Peyer's patch (tissue), 4 donors: ENCODE measurements around the gene FER1L5. TPM values are rescaled to one million over a fixed set of nuclear protein-coding genes. Genes with fewer than 3 reads are reported as not detected.

ENCODE experiments used
- DNase-seq, 3 donors: peaks; one replicate each; pipeline ENCODE4 v3.0.0-alpha.2; 2017 to 2019
- H3K27ac ChIP-seq, 4 donors: fragments of 200-600 bp; sonication (generic); one replicate each; pipeline ENCODE4 v1.5.1; 2016 to 2019
- H3K27me3 ChIP-seq, 2 donors: fragments of 200-600 bp; sonication (generic); one replicate each; pipeline ENCODE4 v1.5.1; 2019
- H3K36me3 ChIP-seq, 3 donors: fragments of 200-600 bp; sonication (generic); one replicate each; pipeline ENCODE4 v1.5.1; 2016 to 2019
- H3K4me1 ChIP-seq, 4 donors: fragments of 200-600 bp; sonication (generic); one replicate each; pipeline ENCODE4 v1.5.1; 2016 to 2019
- H3K4me3 ChIP-seq, 4 donors: fragments of 200-600 bp; sonication (generic); 1 replicate in 3 of 4; 2 replicates in 1 of 4; pipeline ENCODE4 v1.5.1; 2016 to 2019; ENCODE audit warnings: mild to moderate bottlenecking in 1 of 4
- H3K9me3 ChIP-seq, 4 donors: fragments of 200-600 bp; sonication (generic); one replicate each; pipeline ENCODE4 v1.5.1; 2016 to 2019; ENCODE audit warnings: mild to moderate bottlenecking in 1 of 4
- POLR2A ChIP-seq, 2 donors: fragments of 450-650 bp; IDR thresholded peaks; one replicate each; pipeline ENCODE4 v1.5.1; 2017; ENCODE audit warnings: antibody characterized with exemption in 2 of 2, mild to moderate bottlenecking in 2 of 2, moderate library complexity in 2 of 2
- total RNA-seq, 4 donors: library from RNA; depleted of rRNA; stranded (reverse); fragments of >200 nt; gene quantifications; one replicate each; pipeline ENCODE4 v1.1.0, GENCODE V29; 2016
- TF ChIP-seq, protein P1 (sequence below), 6 experiments: fragments of 450-650 bp in 4 of 6; fragments of 200-600 bp in 2 of 6; sonication (generic) in 1 of 6; IDR thresholded peaks; one replicate each; pipeline ENCODE4 v1.5.1; 2017 to 2019; ENCODE audit warnings: antibody characterized with exemption in 6 of 6, mild to moderate bottlenecking in 3 of 6, moderate library complexity in 1 of 6

Gene FER1L5
- total RNA-seq, 4 donors from 2014 or later, result not detected

DNA sequence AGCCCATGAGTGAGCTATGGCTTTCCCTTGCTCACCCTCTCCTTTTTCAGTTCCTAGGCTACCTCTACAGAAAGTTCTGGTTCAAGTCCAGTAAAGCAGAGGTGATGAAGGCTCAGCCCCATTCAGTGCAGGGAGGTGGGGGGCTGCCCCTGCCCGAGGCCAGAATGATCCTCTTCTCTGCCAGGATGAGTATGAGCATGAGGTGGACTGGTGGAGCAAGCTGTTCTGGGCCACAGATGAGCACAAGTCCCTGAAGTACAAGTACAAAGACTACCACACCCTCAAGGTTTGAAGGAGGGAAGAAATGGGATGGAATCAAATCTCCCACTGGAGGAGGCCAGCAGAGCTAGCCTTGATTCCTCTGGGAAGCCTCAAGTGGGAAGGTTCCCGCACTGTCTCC lies 54.9 kb downstream of the FER1L5 start:
- TF ChIP-seq, protein P1, sequence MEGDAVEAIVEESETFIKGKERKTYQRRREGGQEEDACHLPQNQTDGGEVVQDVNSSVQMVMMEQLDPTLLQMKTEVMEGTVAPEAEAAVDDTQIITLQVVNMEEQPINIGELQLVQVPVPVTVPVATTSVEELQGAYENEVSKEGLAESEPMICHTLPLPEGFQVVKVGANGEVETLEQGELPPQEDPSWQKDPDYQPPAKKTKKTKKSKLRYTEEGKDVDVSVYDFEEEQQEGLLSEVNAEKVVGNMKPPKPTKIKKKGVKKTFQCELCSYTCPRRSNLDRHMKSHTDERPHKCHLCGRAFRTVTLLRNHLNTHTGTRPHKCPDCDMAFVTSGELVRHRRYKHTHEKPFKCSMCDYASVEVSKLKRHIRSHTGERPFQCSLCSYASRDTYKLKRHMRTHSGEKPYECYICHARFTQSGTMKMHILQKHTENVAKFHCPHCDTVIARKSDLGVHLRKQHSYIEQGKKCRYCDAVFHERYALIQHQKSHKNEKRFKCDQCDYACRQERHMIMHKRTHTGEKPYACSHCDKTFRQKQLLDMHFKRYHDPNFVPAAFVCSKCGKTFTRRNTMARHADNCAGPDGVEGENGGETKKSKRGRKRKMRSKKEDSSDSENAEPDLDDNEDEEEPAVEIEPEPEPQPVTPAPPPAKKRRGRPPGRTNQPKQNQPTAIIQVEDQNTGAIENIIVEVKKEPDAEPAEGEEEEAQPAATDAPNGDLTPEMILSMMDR (IDR thresholded peaks at IDR 0.05), result no peak
- TF ChIP-seq POLR2A (IDR thresholded peaks at IDR 0.05), result no peak
- Histone ChIP-seq H3K27ac (no peak overlapping the region), H3K9me3 (no peaks in the 10 kb centered on the region), H3K4me1 (no peaks in the 10 kb centered on the region), H3K4me3 (no peak overlapping the region), H3K27me3 (no peaks in the 10 kb centered on the region), H3K36me3 (no peaks in the 10 kb centered on the region)
- no peak for DNase-seq

DNA sequence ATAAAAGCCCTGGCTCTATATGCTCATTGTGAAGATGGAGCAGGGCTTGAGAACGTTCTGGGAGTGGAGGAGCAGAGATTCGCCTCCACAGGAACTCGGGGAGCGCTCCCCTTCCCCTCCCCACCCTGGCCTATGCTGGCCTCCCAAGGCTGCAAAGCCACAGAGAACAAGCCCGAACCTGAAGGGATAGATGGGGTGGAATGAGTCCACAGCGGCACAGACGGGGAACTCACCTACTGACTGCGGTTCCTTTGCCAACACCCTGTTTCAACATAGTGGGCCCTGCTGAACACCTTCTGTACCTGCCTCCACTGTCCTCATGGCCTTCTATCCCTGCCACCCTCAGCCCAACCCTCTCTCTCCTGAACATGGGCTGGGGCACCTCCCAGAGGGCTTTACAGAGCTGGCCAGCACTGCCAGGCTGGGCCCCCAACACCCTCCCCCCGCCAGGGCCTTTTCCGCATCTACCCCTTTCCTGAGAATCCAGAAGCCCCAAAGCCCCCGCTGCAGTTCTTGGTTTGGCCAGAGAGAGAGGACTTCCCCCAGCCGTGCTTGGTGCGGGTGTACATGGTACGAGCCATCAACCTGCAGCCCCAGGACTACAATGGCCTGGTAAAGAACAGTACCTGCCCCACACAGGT lies 55.8 kb downstream of the FER1L5 start:
- no peak for TF ChIP-seq POLR2A (IDR thresholded peaks at IDR 0.05)
- TF ChIP-seq, protein P1 (IDR thresholded peaks at IDR 0.05), result no peak
- Histone ChIP-seq H3K27me3 (no peaks in the 10 kb centered on the region), H3K4me3 (no peak overlapping the region), H3K9me3 (no peaks in the 10 kb centered on the region), H3K4me1 (no peaks in the 10 kb centered on the region), H3K27ac (no peak overlapping the region), H3K36me3 (peaks cover 0 to 7% (median 0%) of the 10 kb centered on the region in 3 donors)
- no peak for DNase-seq

DNA sequence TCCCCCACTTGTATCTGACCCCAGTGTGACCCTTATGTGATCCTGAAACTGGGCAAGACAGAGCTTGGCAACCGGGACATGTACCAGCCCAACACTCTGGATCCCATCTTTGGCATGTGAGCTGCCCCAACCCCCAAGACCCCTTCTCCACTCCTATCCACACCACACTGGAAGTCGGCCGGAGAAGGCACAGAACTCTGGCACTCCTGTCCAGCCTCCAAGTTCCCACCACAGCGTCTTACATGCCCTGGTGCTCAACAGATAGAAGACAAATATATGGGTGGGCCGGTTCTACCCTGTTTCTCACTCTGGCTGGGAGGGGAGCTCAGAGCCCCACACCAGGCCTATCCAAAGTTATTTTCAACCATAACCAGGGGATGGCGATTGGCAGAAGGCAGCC lies 56.5 kb downstream of the FER1L5 start:
- no peaks in the 10 kb centered on the region for H3K27me3 ChIP-seq
- no peak for DNase-seq
- H3K36me3 ChIP-seq, result peaks cover 0 to 9% (median 0%) of the 10 kb centered on the region in 3 donors
- no peak overlapping the region for H3K4me3 ChIP-seq
- TF ChIP-seq, protein P1 (IDR thresholded peaks at IDR 0.05), result no peak
- no peak for TF ChIP-seq POLR2A (IDR thresholded peaks at IDR 0.05)
- no peak overlapping the region for H3K27ac ChIP-seq
- no peaks in the 10 kb centered on the region for H3K9me3 ChIP-seq
- no peaks in the 10 kb centered on the region for H3K4me1 ChIP-seq

DNA sequence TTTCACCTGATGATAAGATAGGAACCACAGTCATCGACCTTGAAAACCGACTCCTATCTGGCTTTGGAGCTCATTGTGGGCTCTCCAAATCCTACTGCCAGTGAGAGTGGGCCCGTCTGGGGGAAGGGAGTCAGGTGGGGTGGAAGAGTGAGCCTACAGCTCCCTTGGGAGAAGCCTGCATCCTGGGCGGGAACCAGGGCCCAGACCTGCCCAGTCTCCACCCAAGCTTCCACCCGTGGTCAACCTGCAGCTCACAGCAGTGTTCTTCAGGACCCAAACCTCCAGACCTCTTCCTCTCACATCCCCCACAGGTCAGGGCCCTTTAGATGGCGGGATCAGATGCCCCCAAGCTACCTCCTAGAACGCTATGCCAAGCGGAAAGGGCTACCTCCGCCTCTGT lies 57.1 kb downstream of the FER1L5 start:
- no peaks in the 10 kb centered on the region for H3K4me1 ChIP-seq

DNA sequence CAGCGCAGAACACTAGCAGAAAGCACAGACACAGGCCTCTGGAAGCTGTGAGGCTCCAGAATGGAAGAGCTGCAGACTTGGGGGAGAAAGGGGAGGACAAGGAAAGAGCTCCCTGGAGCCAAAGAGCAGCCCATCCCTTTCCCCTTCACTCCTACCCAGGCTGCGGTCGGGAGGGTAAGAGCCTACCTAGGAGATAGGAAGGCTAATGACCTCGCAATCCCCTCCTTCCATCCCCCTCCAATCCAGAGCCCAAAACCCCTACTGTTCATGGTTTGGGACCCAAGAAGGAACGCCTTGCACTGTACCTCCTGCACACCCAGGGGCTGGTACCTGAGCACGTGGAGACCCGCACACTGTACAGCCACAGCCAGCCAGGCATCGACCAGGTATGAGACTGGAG lies 57.5 kb downstream of the FER1L5 start:
- no peak for DNase-seq
- no peak overlapping the region for H3K27ac ChIP-seq
- H3K4me3 ChIP-seq, result no peak overlapping the region
- H3K4me1 ChIP-seq, result no peaks in the 10 kb centered on the region
- H3K27me3 ChIP-seq, result no peaks in the 10 kb centered on the region
- H3K9me3 ChIP-seq, result no peaks in the 10 kb centered on the region
- H3K36me3 ChIP-seq, result peaks cover 0 to 9% (median 0%) of the 10 kb centered on the region in 3 donors
- TF ChIP-seq, protein P1 (IDR thresholded peaks at IDR 0.05), result no peak
- TF ChIP-seq POLR2A (IDR thresholded peaks at IDR 0.05), result no peak

More for the DNA sequence above, 57.1 kb downstream of the FER1L5 start:
- H3K27ac ChIP-seq, result no peak overlapping the region
- no peaks in the 10 kb centered on the region for H3K9me3 ChIP-seq
- H3K27me3 ChIP-seq, result no peaks in the 10 kb centered on the region
- peaks cover 0 to 9% (median 0%) of the 10 kb centered on the region in 3 donors for H3K36me3 ChIP-seq
- TF ChIP-seq, protein P1 (IDR thresholded peaks at IDR 0.05), result no peak
- no peak for TF ChIP-seq POLR2A (IDR thresholded peaks at IDR 0.05)
- DNase-seq, result no peak
- no peak overlapping the region for H3K4me3 ChIP-seq
